Nephron (organoid): ENCODE measurements around the gene PSMG2.

Experiments
- H3K27ac Mint-ChIP-seq, 3 experiments: 2 replicates each; pipeline ENCODE4 v1.8.0; 2020; ENCODE audit warnings: mixed read lengths in 3 of 3, mild to moderate bottlenecking in 2 of 3, moderate library complexity in 1 of 3
- H3K27me3 Mint-ChIP-seq: 2 replicates; pipeline ENCODE4 v1.8.0; 2021; ENCODE audit warnings: low read depth, mild to moderate bottlenecking, moderate library complexity, mixed read lengths
- H3K36me3 Mint-ChIP-seq: 2 replicates; pipeline ENCODE4 v1.8.0; 2020; ENCODE audit warnings: low read depth, mixed read lengths
- H3K4me1 Mint-ChIP-seq: 2 replicates; pipeline ENCODE4 v1.8.0; 2020; ENCODE audit warnings: mixed read lengths
- H3K4me3 Mint-ChIP-seq, 3 experiments: 2 replicates each; pipeline ENCODE4 v1.8.0; 2020; ENCODE audit warnings: mild to moderate bottlenecking in 3 of 3, mixed read lengths in 3 of 3, moderate library complexity in 2 of 3
- H3K9me3 Mint-ChIP-seq: 2 replicates; pipeline ENCODE4 v1.8.0; 2020; ENCODE audit warnings: mixed read lengths
- TF ChIP-seq, protein P1 (sequence below), 3 experiments: fragments of 200-600 bp; sonication (generic); IDR thresholded peaks; one replicate each; pipeline ENCODE4 v1.5.0; 2021; ENCODE audit warnings: antibody characterized with exemption in 3 of 3; ENCODE audit not compliant: unreplicated experiment in 3 of 3

PSMG2 gene

DNA sequence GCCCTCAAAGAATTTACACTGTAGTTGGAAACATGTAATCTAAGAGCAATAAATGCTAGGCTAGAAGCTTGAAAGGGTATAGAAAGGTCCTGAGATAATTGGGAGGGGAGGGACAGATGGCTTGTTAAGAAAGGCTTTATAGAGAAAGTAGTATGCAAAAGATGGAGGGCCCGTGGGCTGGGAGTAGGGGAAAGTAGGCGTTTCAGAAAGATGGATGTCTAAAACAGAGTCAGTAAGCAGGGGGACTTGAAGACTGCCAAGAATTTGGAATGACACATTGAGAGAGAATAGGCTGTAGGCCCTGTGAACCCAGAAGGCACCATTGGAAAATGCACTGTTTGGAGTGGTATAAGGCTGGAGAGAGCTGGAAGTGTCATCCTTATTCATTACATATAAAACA, 822 bp downstream of the PSMG2 start:
- Mint-ChIP-seq H3K36me3 (peaks cover 32% of the 10 kb centered on the region), H3K27me3 (no peaks in the 10 kb centered on the region), H3K4me3 (peak overlapping the region; percentile 94 to 99 (median 98)), H3K27ac (peak overlapping the region; percentile 94 to 96 (median 95)), H3K4me1 (peaks cover 35% of the 10 kb centered on the region), H3K9me3 (no peaks in the 10 kb centered on the region)
- TF ChIP-seq, protein P1, sequence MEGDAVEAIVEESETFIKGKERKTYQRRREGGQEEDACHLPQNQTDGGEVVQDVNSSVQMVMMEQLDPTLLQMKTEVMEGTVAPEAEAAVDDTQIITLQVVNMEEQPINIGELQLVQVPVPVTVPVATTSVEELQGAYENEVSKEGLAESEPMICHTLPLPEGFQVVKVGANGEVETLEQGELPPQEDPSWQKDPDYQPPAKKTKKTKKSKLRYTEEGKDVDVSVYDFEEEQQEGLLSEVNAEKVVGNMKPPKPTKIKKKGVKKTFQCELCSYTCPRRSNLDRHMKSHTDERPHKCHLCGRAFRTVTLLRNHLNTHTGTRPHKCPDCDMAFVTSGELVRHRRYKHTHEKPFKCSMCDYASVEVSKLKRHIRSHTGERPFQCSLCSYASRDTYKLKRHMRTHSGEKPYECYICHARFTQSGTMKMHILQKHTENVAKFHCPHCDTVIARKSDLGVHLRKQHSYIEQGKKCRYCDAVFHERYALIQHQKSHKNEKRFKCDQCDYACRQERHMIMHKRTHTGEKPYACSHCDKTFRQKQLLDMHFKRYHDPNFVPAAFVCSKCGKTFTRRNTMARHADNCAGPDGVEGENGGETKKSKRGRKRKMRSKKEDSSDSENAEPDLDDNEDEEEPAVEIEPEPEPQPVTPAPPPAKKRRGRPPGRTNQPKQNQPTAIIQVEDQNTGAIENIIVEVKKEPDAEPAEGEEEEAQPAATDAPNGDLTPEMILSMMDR (IDR thresholded peaks at IDR 0.05; ENCODE audit: unreplicated experiment in 3 of 3), result no peak

DNA sequence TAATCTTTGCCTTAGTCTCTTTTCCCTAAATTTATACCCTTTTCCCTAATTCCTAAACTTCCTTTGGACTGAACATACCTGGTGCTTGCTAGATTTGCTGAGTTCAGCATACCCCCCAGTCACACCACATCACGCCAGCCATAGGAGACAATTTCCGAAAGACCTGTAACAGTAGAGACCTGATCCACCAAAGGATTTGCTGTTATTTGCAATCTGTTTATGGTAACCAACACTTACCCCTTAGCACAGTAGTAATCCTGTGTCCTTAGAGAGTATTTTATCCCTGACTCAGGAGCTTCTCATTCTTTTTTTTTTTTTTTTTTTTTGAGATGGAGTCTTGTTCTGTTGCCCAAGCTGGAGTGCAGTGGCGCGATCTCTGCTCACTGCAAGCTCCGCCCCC, 8.6 kb downstream of the PSMG2 start:
- H3K27ac Mint-ChIP-seq, result no peak overlapping the region
- H3K4me3 Mint-ChIP-seq, result no peak overlapping the region
- H3K9me3 Mint-ChIP-seq, result no peaks in the 10 kb centered on the region
- TF ChIP-seq, protein P1 (IDR thresholded peaks at IDR 0.05; ENCODE audit: unreplicated experiment in 3 of 3), result no peak
- H3K27me3 Mint-ChIP-seq, result no peaks in the 10 kb centered on the region
- no peaks in the 10 kb centered on the region for H3K4me1 Mint-ChIP-seq
- H3K36me3 Mint-ChIP-seq, result peaks cover 52% of the 10 kb centered on the region

DNA sequence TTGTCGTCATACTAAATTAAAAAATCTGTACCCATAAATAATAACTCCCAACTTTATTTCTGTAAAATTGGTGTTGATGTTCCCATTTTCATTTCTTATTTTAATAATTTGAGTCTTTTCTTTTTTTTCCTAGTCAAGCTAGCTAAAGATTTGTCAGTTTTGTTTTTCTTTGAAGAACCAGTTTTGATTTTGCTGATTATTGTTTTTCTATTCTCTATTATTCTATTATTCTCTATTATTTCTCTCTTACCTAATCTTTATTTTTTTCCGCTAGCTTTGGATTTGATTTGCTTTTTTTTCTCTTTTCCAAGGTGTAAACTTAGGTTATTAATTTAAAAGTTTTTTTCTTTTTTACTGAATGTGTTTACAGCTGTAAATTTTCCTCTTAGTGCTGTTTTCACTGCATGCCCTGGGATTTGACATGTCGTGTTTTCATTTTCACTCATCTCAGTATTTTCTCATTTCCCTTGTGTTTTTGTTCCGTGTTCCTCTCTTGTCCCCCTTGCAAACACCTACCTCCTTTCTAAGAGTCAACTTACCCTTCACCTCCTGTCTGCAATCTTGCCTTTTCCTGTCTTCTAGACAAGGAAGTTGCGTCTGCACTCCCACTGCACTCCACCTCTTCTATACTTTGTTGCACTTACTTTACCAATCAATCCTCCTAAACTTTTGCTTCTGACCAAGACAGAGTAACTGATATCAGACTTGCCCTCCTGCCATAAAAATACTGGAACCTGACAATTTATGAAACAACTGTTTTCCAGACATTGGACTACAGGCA, 18.8 kb downstream of the PSMG2 start:
- Mint-ChIP-seq H3K36me3 (peaks cover 41% of the 10 kb centered on the region), H3K27ac (no peak overlapping the region), H3K4me3 (no peak overlapping the region), H3K9me3 (no peaks in the 10 kb centered on the region), H3K27me3 (no peaks in the 10 kb centered on the region), H3K4me1 (no peaks in the 10 kb centered on the region)
- TF ChIP-seq, protein P1 (IDR thresholded peaks at IDR 0.05; ENCODE audit: unreplicated experiment in 3 of 3), result no peak

DNA sequence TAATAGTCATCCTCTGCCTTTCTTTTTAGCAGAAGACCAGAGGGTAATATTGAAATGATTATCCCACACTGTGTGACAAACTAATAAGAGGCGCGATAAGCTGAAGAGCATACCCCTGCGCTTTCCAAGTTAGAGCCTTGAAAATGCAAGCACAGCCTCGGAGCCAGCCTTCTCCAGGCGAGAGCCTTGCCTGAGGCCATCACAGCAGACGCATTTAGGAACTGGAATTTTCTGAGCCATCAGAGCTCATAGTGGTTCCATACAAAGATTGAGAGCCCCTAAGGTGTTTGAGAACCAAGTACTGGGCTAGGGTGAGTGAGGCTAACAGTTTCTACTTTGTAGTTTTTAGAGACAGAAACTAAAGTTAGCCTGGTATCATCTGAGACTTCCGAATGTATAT, 19.9 kb downstream of the PSMG2 start:
- no peaks in the 10 kb centered on the region for H3K27me3 Mint-ChIP-seq
- H3K36me3 Mint-ChIP-seq, result peaks cover 40% of the 10 kb centered on the region
- TF ChIP-seq, protein P1 (IDR thresholded peaks at IDR 0.05; ENCODE audit: unreplicated experiment in 3 of 3), result no peak
- H3K4me1 Mint-ChIP-seq, result no peaks in the 10 kb centered on the region
- no peak overlapping the region for H3K27ac Mint-ChIP-seq
- H3K9me3 Mint-ChIP-seq, result no peaks in the 10 kb centered on the region
- no peak overlapping the region for H3K4me3 Mint-ChIP-seq

DNA sequence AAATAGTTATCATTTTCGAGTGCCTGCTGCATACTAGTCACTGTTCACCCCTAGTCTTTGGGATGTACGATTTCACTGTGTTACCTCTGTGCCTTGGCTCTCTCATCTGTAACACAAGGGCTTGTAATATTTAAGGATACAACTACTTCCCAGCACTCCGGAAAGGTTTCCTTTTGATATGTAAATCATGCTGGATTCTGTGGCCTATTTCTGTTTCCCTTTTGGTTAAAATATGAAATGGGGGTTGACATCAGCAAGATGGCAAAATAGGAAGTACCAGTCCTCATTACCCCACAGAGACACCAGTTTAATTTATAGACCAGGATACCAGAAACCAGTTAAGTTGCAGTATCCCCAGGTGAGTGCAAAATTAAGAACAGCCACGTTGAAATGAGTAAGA, 23.5 kb downstream of the PSMG2 start:
- Mint-ChIP-seq H3K27me3 (no peaks in the 10 kb centered on the region), H3K27ac (no peak overlapping the region), H3K4me3 (no peak overlapping the region), H3K9me3 (peaks cover 11% of the 10 kb centered on the region), H3K36me3 (peaks cover 23% of the 10 kb centered on the region), H3K4me1 (no peaks in the 10 kb centered on the region)
- TF ChIP-seq, protein P1 (IDR thresholded peaks at IDR 0.05; ENCODE audit: unreplicated experiment in 3 of 3), result no peak
